HG03097 (cell line): Measurements from ENCODE around the gene MAFB.
"Not testable (repeated sequence)": the region's sequence is repeated elsewhere in the genome, so short reads cannot be mapped to it uniquely, and the experiment has no call there.

Experiments used
- ATAC-seq: cut with Tn5 transposase; IDR thresholded peaks from one replicate; pipeline ENCODE4 v1.9.1; 2021; ENCODE audit not compliant: unreplicated experiment, low FRiP score

The MAFB gene

DNA sequence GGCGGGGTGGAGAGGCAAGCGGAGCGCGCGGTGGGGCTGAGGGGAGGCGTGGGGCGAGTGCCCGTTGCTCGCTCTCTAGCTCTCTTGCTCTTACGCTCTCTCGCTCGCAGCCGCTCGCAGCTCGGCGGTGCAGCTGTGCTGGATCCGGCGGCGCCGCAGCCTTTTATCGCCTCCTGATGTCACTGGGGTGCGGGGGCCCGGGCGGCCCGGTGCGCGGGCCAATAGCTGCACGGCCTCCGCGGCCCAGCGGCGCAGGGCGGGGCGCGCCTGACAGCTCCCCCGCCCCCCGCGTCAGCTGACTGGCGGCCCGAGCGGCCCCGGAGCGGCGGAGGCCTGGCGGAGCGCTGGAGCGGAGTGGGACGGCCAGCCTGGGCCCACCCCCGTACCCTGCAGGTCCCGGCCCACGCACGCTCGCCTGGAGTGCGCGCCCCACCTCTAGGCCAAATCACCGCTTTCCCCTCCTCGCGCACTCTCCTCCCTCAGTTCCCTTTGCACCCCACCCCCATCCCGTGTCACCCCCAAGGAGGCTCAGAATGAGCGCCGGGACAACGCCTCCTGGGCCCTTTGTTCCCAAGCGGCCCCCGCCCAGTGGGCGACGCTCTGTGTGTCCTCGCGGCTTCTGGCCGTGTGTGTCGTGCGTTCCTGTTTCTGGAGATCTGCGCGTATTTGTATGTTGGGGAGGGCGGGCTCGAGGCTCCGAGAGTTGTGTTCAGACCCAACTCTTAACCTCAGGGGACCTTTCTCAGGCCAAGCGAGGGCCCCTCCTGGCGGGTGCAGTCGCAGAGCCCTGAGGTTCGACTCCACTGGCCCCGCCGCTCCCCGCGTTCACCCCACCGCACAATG is at the start of gene MAFB:
Gene MAFB (minus strand): TSS at position 137 of the 843 bp plus-strand sequence. CDS start 386 bp downstream, outside the sequence.
- ATAC-seq, result no peak

DNA sequence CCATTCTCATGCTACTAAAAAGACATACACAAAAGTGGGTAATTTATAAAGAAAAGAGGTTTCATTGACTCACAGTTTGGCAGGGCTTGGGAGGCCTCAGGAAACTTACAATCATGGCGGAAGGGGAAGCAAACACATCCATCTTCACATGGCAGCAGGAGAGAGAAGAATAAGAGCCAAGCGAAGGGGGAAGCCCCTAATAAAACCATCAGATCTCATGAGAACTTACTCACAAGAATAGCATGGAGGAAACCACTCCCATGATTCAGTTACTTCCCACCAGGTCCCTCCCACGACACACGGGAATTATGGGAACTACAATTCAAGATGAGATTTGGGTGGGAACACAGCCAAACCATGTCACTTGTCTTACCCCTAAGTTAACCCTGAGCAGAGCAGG is 47.4 kb upstream of the MAFB start:
- ATAC-seq, result not testable (repeated sequence)

DNA sequence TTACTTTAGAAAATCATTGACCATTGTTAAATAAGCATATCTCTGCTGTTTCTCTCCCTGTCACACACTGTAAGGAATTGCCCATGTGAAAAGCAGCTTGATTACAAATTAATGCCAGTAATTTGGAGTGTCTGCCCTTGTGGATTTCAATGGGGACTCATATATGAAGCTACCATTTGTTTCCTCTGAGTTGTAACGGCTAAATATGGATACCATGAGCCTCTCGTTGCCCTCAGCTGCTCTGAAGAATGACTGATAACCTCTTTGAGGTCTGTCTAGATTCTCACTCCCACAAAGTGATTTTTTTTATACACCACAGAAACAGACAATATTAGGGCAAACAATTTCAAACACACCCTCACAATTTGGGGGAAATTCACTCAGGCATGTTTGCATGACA is 40.0 kb upstream of the MAFB start:
- no peak for ATAC-seq

DNA sequence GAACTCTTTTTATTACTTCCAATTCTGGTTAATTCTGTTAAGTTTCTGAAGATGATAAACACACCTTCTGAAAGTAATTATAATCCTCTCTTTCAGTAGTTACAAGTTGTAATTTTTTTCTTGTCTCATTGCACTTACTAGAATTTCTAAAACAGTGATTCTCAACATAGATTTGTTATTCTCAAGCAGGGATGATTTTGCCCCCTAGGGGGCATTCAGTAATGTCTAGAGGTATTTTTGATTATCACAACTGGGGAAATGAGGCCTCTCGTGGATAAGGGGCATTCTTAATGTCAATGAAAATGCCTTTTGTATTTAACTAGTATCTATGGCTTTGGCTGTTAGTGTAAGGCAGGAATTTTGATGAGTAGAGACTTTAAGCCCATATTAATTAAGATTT is 39.4 kb upstream of the MAFB start:
- no peak for ATAC-seq

DNA sequence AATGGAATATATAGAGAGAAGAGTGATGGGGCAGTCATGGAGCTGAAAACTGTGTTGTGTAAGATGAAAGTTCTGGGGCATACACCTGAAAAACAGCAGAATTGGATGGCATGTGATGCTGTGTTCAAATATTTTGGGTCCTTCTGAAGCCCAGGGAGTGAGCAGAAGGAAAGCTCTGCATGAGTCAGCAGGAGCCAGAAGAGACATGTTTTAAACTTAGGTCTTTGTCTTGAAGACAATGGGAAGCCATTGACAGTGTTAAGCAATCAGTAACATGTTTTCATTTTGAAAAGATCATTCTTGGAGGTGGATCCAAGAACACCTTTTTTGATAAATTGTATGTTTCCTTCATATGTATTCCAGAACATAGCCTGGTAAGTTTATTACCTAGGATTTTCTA is 38.9 kb upstream of the MAFB start:
- no peak for ATAC-seq

DNA sequence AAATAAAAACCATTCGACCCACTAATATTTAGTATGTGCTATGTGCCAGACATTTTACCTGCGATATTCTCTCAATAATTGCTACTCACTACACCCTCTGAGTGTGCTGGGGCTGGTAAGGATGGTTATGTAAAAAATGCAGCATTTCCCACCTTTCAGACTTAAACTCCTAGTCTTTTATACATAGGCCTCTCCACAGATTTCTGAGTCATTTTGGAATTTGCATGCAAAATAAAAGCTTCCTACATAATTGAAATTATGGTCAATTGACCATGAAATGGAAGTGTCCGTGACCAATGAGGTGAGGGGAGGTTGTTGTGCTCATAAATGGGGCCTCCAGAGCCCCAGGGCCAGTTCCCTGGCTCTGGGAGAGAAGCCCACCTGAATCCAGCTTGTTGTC is 37.7 kb upstream of the MAFB start:
- no peak for ATAC-seq

DNA sequence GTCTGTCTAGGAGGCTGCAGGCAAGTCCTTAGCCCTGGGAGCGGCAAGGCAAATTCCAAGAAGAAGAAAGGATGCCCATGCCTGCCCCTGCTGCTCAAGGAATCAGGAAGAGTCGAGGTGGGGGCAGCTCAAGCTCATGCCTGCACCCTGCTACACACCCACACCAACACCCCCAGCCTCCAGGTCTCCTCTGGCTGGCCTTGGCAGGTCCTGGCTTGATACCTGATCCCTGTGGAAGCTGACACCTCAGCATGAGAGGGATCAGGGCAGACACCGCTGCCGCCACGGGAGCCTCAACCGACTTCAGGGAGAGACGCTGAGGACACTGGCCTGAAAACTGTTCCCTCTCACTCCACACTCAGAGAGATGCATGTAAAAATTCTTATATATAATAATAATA is 35.5 kb upstream of the MAFB start:
- no peak for ATAC-seq

DNA sequence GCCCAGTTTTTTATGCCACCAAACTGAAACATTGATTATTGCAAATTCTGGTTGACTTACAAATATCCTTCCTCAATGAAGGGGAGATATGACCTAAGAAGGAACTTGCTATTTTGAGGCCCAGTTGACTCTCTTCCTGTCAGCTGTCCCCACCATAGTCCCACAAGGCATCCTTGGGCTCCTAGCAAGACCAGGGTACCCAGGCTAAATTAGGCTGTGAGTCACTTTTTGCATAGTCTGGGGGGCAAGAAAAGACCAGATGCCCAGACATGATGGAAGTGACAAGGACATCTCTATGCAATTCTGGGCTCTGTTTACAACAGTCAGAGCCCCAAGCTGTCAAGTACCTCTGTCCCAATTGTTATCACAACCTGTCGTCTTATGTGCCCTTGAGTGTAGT is 31.8 kb upstream of the MAFB start:
- ATAC-seq, result no peak

DNA sequence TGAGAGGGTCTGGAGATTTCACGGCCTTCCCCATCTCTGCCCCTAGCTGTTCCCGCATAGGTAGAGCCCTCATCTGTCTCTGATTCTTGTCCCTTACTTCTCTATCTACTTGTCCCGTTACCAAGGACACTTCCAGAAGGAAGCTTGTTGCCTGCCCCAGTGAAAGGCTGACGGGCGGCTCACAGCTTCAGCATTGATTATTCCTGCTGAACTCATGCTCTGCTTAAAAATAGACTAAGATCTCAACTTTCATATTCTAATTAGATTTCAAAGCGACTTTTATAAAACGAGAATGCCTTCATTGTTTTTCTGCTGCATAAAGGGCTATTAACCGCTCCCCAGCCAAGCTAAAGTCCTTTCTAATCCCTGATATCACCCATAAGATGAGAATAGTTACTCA is 31.1 kb upstream of the MAFB start:
- ATAC-seq, result no peak

DNA sequence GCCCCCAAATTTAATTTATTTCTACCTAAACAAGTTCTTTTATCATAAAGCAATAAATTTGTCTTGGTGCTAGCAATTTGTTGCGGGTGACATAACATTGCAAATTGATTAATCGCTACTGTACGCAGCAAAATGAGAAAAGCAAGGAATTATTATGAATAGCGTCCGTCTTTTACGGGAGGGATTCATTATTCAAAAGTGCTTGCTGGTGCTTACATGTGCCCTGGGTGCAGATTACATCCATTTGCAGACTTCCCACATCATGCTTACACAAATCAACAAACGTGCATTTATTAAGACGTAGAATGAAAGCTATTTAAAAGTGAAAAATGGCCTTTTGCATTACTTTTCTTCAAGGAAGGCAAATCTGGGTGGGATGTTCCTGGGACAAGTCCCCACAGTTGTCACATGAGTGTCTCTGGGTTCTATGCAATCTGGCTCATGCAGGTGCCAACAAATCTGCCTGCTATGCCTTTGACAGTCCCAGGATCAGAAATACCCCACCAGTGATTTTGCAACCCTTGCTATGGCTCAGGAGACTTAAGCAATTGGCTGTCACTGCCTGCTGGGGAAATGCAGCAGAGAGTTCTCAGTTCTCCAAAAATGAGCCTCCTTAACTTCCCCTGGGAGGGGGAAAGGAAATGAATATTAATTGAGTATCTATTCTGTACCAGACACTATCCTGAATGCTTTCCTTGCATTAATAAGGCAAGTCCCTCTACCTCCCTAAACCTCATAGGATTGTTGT is 30.1 kb upstream of the MAFB start:
- ATAC-seq, result no peak

DNA sequence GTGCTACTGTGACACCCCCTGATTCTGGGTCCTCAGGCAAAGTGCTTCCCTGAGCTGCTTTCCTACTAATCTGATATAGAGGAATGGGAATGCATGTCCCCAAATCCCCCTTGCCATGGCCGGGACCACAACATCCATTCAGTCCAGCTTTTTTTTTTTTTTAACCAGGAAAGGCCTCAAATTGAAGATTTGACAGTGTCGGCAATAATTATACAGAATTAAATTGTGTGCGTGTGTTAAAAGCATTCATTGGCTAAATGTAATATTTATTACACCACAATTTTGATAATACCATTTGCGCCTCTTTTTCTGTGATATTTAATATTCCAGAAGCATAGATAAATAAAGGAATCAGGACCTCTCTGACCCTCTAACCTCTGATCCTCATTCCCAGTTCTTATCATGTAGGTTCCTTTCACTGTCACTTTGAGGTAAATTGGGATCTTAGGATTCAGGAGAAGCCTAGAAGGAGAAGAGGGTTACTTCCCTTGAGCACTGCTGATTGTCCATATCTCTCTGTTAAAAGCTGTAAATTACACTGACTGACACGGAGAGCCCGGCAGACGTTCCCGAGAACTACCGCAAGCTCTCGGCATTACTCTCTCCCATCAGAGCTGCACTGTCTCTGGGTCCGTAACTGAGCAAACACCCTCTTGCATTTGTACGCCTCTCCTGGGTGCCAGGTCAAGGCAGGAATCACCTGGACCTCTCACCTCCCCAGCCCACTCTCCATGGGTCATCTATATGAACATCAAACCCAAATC is 29.4 kb upstream of the MAFB start:
- ATAC-seq, result no peak

DNA sequence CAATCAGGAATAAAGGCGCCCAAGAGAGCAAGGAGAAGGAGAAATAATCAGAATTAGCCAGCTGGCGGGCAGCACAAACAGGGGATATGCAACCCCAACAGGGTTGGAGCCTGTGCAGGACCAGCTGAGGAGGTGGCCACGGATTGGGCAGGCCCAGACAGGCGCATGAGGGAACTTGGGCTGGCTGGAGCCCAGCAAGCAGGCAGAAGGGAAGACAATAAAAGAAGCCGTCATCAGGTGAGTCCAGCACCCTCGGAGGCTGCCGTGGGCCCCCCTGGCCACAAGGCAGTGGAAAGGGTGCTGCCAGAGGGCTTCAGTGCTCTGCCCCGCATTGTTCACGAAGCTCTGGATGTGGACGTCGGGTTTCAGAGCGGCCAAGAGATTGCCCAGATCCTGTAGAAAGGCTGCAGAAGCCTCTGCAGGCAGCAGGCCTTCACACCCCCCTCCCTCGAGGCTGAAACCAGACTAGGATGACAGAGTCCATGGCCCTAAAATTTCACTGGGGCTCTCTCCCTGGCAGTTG is 28.4 kb upstream of the MAFB start:
- no peak for ATAC-seq

DNA sequence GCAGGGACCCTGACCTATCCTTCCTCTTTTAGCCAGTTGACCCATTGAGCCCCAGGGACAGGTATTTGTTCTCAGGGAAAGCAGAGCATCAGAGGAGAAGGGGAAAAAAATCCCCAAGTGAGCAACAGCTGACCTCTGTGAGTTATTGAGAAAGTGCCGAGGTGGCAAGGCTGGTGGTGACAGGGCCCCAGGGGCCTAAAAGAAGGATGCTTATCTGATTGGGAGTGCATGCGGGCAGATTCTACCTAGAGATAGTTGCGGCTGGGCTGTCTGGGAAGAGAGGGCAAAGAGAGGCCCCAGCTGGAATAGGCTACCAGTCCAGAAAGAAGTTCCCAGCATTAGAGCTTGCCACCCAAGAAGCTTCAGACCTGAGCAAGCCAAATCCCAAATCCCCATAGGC is 26.5 kb upstream of the MAFB start:
- no peak for ATAC-seq

DNA sequence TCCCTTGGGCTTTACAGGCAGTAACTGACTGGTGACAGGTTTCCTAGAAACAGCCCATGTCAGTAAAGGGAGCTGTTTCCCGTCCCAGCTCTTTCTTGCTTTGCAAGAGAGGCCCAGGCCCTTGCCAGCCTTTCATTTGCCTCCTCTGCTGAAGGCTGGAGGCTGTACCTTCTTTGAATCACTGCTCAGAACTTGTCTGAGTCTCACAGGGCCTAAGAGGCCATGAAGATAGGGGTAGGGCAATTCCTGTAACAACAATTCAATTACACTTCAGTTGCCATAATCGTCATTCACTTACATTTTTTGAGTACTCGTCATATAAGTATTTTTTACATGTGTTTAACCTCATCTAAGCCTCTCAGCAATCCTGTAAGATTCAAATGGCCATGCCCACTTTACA is 25.9 kb upstream of the MAFB start:
- ATAC-seq, result no peak

DNA sequence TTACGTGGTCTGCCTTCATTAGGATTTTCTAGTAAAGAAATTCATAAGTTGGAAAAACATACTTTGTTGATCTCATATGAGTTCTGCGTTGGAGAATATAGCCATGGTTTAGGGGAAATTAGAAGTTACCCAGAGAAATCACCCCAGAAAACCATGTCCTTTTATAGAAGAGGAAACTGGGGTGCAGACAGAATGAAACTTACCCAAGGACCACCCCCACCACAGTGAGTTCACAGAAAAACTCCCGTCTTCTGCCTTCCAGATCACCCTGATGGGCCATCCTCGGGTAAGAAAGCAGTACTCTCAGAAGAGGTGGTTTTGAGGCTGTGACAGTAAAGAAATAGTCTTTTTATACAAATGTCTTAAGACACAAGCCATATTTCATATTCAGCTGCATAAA is 25.1 kb upstream of the MAFB start:
- ATAC-seq, result no peak

DNA sequence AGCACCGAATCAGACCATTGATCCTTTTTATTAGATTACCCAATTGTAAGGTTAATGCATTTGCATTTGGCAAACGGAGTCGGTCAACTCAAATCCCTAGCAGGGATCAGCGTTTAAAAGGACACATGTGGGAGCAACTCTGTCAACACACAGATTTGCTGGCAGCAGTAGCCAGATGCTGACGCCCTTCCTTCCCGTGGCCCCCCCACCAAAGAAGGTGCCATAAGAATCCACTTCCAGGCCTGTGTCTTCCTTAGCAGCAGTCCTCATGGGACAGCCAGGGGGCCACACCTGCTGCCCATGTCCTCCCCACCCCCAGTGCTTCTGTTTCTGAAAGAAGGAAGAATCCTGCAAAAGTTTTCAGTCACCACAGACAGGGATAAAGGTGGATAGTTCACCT is 24.5 kb upstream of the MAFB start:
- no peak for ATAC-seq

DNA sequence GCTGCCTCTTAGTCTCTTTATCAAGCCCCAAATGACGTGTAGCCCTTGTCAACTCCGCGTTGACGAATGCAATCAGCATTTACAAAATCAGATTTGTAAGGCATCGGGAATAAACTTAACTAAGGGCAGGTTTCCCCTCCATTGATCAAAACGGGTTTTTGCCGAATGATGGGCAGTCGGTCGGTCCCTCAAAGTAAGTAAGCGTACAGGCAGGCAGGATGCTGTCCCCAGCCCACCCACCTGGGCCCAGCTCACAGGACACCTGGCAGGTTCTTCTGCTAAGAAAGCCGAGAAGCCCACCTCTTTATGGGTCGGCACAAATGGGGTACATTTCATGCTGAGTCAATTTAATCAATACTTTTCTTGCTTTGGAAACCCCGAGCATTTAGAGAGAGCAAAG is 22.0 kb upstream of the MAFB start:
- ATAC-seq, result no peak

DNA sequence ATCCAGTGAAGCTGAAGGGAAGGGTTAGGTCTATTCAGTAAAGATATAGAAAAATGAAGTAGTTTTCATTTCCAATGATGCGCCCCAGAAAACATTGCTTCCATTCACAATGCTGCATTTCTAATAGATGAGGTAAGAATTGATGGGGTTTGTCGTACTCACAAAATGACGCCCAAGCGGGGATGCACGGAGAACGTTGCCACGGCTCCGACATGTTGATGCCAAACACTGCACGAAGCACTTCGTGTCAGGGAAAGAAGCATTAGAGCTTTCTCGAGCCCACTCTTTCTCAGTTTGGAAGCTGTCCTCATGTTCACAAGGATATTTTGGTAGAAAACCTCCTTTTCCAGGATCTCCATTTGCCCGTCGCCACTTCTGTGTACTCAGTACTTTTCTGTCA is 21.6 kb upstream of the MAFB start:
- ATAC-seq, result no peak

DNA sequence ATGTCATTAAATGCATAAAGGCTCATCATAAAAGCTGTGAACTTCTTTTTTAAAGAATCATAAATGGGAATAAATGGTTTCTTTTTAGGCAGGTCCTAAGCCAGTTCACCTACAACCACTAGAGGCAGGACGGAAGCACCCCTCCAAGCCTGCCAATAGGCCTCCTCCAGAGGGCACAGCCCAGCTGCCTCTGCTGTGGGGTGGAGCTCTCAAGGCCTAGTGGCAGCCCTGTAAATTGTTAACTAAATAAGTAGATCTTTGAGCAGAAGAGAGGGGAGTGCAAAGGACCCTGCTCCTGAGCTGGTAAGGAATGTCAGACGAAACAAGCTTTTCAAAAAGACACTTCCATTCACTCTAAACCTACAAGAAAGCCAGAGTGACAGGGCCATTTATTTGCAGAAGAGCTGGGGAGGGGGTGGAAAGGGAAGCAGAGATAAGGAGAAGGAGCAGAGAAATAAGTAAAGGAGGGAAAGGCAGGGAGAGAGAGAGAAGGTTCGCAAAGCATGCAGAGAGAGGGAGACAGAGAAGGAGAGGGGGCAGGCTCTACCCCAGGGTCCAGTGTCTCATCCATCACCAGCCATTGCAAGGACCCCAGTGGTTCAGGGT is 18.0 kb upstream of the MAFB start:
- ATAC-seq, result no peak

DNA sequence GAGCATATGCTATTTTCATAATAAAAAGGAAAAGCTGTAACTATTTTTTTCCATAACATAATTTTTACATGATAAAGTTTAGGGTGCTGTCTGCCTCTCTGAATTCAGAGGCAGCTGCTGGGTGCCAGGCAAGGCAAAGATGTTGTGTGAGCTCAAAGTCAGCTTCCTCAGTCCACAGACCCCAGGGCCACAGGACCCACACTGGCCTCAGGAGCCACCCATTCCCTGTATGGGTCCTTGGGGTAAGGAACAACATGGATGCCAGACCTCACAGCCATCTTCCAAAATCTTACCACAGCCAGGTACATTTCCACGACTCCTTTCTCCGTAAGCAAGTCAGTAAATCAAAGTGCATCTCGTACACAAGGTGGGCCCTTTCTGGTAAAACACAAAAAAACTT is 16.4 kb upstream of the MAFB start:
- ATAC-seq, result no peak

DNA sequence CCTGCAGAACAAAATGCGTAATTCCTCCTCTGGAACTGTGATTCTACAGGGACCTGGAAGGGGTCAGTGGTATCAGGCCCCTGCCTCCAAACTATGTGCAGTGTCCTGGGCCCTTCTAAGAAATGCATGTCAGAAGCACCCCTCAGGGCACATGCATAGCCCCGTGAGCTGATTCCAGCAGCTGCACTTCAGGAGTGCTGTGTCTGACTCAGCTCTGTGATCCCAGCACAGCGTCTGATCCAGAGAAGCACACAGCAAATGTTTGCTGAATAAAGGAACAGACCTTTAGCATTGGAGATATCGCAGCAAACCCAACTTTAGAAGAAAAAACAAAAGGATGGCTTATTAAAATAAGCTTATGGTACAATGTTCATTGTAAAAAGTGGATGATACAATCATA is 15.8 kb upstream of the MAFB start:
- ATAC-seq, result no peak
